GM21786 (cell line): ENCODE results near the gene KCP.

ENCODE experiments used
- ATAC-seq: cut with Tn5 transposase; IDR thresholded peaks from one replicate; pipeline ENCODE4 v1.9.1; 2021; ENCODE audit not compliant: unreplicated experiment

KCP gene

DNA sequence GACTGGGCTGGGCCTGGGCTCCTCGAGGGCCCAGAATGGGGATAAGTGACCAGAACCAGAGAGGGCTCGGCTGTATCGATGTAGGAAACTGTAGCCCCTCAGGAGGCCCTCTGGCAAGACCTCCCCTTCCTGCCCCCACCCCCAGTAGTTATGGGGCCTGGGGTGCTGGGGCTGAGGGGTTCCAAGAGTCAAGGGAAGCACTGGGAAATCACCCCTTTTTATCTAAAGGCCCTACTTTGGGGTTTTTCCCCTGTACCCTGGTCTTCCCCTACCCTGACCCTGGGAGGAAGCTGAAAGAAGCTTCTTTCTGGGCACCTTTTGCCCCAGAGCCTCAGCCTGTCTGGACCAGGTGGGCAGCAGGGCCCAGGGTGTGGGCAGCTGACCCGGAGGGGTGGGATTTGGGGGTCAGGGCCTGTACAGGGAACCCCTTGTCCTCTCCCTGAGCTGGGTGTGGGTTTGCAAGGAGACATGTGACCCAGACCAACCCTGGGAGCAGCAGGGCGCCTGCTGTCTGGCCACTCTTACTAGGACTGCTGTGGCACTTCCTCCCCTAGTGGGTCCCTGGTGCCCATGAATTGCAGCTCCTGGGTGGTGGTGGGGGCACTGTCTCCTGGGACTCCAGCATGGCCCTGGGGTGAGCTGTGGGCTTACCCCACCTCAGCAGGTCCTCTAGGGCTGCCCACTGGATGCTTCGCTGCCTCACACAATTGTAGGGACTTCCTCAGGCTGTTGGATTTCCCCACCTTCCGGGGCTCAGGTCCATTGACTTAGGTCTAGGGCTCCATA lies 28.8 kb upstream of the KCP start:
- no peak for ATAC-seq

DNA sequence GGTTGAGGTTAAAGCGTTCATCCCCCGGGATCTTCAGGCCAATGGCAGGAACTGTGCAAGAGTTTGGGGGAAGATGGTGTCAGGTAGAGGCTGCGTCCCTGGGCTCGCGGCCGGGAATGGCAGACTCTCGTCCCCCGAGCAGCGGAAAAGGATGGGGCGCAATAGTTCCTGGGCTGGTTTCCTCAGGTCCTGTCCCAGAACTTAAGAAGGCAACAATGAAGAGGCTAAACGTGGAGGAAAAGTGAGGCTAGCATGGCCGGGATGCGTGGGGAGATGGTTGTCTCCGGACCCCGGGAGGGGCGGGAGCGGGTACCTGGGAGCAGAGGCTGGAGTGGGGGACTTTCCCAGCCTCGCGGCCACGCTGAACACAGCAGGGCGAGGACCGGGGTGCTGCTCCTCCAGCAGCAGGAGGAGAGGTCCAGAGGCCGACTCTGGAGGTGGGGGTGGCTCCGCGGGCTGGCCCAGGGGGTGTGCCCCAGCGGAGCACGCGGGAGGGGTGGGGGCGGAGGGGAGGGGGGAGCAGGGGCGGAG lies 28.1 kb upstream of the KCP start:
- no peak for ATAC-seq

DNA sequence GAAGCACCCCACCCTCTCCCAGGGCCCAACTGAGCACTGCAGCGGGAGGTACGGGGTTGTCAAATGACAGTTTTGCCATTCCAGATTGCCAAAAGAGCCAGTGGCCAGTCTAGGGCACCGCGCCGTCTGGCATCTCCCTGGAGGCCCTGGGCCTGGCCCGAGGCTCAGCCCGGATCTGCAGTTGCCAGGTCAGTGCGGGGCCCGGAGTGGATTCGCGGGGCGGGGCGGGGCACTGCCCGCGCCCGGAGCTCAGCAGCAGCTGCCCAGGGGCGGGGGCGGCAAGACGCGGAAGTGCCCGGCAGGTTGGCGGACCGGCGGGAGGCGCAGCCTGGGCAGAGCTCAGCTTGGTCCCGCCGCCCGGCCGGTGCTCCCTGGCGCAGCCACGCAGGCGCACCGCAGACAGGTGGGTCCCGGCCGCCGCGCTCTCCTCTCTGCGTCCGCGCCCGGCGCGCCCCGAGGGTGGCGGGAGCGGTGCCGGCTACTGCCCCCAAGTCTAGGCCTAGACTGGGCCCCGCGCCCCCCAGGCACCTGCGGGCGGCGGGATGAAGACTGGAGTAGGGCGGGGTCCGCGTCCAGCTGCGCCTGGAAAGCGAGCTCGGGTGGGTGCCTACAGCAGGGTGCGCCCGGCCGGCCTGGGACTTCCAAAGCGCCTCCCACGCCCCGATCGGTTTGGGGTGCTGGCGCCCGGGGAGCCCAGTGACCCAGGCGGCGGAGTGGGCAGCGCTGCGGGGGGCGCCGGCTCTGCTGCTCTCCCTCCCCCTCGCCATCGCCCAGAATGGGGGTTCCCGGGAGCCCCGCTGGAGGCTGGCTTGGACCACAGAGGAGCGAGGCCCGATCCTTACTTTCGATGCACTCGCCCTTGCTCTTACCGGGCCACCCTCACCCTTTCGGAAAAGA lies 27.4 kb upstream of the KCP start, which contains the start of gene IRF5:
IRF5 (plus strand) TSS at position 281 of the 897 bp plus-strand sequence. CDS start 4,155 bp downstream, outside the sequence.
- no peak for ATAC-seq

DNA sequence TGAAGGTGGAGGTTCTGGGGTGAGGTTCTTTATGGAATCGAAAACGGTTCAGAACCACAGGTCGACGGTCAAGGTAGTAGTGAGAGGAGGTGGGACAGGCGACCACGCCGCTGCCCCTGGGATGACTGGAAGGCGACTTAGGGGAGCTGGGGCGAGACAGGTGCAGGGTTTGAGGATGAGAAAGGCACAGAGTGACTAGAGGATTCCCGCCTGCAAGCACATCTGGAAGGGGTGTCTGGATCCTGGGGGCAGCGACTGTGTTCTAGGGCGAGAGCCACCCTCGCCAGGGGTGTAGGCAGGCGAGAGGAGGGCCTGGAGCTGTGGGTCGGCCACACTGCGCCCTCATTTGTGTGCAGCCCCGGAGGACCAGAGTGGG lies 26.8 kb upstream of the KCP start:
- no peak for ATAC-seq

DNA sequence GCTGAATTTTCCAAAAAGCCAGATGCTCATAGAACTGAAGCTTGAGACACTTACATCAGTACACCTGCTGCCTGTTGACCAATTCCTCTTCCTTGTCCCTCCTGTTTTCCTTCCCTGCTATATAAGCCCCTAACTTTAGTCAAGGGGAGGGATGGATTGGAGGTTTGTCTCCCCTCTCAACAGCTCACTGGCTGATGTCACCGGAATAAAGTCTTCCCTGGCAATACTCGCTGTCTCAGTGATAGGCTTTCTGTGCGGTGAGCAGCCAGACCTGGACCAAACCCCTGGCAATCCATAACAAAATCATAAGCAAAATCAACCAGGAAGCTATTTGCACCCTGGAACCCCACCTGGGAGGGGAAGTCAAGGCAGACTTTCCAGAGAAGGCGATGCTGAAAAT lies 26.3 kb upstream of the KCP start:
- no peak for ATAC-seq

DNA sequence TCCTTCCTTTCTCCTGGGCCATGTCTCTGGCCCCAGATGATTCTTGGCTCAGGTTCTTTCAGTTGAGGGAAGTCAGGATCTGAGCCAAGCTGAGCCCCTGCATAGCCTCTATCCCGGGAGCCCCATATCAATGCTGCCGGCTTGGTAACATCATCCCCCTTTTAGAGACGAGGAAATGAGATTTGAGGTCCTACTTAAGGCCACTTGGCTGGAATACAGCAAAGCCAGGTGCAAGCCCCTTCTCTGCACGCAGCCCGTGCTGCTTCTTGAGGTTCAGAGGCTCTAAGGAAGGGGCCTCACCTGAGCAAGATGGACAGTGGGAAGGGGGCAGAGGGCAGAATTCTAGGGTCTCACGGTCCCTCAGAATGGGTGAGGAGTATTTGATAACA lies 24.8 kb upstream of the KCP start:
- no peak for ATAC-seq

DNA sequence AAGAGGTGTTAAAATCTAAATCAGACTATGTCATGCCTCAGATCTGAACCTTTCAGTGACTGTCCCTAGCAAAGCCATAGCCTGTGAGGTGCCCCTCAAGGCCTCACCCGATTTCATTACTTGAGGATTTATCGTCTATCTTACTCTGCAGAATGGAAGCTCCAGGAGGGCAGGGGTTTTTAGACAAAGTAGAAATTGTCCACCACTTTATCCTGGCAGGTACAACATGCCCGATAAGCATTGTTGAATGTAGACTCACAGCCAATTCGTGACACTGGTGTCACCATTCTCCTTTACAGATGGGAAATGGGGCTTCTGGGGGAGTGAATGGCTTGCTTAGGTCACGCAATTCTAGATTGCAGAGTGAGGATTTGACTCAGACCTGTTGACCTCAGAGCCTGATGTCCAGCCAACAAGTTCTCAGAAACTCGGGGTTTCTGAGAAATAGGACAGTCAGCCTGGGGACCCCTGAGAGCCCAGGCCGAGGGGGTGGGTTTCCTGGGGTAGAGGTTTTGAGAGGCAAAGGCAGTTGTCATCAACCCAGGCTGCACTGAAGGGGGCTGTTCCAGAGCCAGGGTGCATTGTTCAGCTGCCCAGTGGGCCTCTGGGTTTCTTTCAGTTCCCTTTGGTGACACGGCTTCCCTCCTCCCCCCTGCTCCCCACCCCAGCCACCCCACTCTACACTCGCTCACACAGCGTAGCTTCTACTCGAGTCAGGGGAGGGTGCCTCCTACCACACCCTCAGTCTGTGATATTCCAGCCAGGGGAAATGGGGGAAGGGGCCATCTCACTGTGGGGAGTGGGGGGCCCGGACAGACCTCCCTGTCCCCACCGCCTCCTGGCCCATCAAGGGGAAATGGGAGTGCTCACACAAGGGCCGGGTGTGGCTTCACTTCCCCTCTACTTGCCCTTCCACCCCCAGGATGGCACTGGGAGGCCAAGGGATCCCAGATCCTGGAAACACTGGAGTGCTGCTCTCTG lies 24.1 kb upstream of the KCP start:
- ATAC-seq = peak; percentile 29

DNA sequence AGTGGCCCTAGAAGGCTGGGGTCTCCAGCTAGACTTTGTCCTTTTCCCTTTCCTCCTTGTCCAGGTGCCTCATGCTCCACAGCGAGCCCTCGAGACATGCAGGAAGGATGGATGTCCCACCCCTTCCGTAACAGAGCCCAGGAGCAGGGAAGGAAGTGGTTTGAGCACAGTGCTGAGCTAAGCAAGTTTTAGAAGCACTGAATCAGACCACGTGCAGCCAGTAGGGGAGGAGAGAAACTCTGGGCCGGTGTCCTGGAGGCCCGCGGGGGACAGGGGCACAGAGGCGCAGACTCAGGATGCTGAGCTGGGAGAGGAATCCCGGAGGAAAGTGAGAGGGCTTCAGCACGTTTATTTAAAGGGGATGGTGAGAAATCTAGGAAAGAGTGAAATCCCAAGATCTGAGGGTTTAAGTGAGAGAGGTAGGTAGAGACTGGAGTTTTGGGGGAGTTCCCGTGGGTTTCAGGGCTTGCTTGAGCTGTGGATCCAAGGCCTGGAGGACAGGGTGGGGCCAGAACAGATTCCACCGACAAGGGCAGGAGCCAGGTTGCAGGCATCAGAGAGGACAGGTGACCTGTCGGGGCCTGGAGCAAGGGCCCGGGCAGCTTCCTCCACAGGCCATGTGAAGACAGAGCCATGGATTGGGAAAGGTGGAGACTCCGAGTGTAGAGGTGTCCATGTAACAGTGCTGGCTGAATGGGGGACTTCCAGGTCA lies 22.8 kb upstream of the KCP start:
- ATAC-seq = peak; percentile 31

DNA sequence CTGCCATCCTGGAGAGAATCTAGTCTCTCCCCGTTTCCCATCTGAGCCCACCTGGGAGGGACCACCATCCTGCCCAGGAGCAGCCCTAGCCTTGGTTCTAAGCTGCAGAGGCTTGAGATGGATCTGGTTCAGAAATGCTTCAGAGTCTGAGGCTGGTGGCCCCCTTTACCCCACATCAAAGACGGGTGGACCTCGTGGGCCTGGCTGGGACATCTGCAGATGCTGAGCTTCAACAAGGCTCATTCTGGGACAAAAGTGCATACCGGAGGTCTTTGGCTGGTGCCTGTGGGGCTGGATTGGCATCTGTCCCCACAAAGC lies 22.3 kb upstream of the KCP start:
- no peak for ATAC-seq

DNA sequence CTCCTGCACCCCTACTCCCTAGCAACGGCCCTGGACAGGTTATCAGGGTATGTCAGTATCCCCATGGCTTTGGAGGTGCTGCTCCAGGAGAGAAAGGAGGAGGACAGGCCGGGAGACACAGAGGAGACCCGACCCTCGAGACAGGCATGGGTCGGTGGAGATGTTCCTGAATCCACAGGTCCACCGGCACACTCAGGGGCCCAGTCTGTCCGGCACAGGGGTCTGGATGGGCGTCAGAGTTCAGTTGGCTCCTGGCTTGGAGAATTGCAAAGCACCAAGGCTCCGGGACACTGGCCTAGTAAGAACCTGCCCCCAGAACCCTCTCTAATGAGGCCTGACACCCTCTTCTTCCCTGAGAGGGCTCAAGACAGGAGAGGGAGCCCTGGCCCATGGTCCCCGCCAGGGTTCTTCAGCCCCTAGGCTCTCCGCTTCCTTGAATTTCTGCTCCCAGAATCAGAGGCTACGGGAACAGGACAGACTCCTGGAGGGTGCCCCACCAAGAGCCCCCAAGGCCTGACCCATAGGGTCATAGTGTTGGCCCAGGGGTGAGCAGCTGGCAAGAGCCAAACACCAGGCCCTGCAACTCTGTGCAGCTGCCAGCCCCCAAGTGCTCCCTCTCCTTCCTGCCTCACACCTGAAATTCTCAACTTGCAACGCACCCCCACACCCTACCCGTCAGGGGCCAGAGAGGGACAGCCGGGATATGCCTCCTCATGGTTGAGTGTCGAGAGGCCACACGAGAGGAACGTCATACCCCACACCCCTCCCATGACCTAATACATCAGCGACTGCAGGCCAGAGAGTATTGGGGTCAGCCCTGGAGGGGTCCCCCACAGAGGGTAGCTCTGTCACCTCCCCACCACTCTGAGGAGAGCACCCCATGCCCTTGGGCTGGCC lies 21.7 kb upstream of the KCP start:
- ATAC-seq = no peak

DNA sequence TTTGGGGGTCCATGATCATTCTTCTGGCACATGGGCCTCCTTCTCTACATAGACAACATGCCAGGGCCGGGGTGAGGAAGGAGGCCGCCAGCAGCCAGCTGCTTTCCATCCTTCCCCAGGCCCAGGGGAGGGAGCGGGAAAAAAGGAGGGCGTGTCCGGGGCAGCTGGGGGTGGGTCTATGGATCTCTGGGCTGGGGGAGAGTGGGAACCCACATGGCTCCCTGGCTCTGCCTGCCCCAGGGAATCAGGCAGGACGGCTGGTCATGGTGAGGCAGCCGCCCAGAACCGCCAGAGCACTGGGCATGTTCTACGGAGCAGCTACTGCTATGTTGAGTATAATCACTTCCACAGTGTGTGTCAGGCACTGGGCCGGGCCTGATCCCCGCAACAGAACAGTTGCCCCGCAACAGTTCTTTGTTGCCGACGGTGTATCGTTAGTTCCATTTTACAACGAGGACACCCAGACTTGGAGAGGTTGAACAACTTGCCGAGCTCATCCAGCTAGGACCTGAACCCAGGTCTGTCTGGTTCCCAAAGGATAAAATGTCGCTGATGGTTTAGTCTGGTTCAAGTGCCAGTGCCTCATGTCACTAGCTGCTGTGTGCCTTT lies 20.8 kb upstream of the KCP start:
- no peak for ATAC-seq

DNA sequence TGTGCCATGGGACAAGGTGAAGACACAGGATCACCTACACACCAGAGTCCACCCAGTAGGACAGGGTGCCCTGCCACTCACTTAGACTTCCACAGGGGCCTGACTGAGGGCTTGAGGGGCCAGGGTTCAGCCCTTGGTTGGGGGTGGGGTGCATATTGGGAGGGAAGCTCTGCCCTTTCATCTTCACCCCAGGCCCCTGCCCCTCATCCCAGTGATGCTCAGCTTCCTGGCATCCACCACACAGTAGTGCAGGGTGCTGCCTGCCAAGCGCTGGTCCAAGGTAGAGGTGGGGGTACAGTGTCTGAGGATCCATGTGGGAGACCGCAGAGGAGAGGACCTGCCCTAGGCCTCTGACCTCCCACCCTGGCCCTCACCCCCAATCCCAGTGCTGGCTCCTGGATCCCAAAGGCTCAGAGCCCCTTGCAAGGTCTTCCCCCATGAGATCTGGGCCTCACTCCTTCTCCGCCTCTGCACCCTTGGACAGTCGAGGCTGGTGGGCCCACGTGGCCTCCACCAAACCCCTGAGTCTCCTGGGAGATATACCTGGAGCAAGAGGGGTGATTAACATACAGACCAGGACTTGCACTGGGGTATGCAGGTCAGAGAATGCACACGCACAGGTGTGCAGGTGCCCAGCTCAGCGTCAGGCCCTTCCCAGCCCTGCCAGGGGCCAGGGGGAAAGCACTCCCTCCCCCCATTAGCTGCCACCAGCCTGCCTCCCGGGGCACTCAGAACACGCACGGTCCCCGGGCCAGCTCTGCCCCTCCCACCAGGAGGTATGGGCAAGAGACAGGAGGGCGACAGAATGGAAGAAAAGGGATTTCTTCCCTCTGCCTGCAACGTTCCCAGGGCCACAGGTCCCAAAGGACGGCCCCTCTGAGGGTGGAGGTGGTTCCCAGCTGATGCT lies 18.6 kb upstream of the KCP start:
- no peak for ATAC-seq

DNA sequence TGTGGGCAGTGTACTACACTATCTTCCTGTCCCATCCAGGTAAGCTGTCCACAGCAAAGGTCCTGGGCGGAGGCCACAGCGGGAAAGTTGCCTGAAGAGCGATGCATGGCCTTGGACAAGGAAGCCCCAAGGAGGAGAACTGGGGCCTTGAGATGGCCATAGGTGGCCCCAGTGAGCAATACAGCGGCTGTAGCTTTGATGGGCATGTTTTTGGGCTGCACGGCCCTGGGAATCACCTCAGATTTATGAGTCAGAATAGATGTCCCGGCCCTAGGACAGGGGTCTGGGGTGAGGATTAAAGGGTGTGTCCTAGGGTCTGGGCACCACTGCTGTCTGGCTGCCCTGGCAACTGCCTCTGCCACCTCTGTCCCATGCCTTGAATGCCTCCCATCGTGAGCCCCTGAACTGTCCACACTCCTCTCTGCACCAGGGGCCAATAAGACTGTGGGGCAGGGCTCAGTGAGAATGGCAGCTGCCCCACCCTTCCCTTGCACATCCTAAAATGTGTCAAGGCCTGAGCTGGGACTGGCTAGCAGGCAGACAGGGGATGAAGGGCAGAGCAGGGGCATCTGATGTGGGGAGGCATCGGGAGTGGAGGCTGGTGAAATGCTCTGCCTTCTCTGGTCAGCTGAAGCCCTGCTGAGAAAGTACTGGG lies 17.8 kb upstream of the KCP start:
- ATAC-seq = no peak

DNA sequence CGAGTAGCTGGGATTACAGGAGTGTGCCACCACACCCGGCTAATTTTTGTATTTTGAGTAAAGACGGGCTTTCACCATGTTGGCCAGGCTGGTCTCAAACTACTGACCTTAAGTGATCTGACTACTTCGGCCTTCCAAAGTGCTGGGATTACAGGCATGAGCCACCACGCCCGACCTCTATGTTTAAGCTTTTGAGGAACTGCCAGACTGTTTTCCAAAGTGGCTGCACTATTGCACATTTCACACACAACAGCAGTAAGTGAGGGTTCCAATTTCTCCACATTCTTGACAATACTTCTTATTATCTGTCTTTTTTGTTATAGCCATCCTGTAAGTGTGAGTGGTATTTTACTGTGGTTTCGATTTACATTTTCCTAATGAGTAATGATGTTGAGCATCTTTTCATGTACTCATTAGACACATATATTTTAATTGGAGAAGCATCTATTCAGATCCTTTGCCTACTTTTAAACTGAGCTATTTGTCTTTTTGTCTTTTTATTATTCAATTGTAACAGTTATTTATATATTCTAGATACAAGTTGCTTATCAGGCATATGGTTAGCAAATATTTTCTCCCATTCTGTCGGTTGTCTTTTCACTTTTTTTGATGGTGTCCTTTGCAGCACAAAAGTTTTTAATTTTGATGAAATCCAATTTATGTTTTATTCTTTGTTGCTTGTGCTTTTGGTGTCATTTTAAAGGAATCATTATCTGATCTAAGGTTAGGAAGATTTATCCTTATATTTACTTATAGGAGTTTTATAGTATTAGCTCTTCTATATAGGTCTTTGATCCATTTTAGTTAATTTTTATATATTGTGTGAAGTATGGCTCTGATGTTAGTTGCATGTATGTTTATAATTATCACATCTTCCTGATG lies 14.4 kb upstream of the KCP start:
- no peak for ATAC-seq

DNA sequence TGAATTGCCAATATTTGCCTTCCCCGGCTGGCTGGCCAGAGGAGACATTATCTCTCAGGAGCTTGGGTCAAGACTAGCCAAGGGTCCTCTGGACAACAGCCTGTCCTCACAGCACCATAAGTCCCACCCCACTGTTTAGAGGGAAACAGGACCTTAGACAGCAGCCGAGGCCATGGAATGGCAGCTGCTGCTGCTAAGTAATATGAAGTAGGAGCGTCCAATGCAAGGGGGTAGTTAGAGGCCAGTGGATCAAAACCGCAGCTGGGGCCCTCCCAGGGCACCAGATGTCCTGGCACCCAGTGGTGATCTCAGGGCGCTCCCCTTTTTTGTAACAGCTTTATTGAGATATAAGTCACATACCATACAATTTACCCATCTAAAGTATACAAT lies 12.9 kb upstream of the KCP start:
- ATAC-seq = no peak
